Lung (tissue), 12 donors: Measurements from ENCODE around the gene UST. TPM values are rescaled to one million over a fixed set of nuclear protein-coding genes. Genes with fewer than 3 reads are reported as not detected.

Experiments
- ATAC-seq: fragments of 200-7000 bp; cut with Tn5 transposase; one replicate; pipeline ENCODE4 v1.9.1; 2020; ENCODE audit warnings: moderate number of reproducible peaks; ENCODE audit not compliant: insufficient read depth, low FRiP score
- DNase-seq, 3 donors: peaks; one replicate each; pipeline ENCODE4 v3.0.0-alpha.2; 2013 to 2017
- H3K27ac ChIP-seq, 2 donors: one replicate each; pipeline ENCODE4 v1.5.1; 2013; ENCODE audit warnings: mild to moderate bottlenecking in 2 of 2, moderate library complexity in 2 of 2, control low read depth in 1 of 2, inconsistent platforms in 1 of 2, low read depth in 1 of 2, low read length in 1 of 2
- H3K27me3 ChIP-seq, 3 donors: one replicate each; pipeline ENCODE4 v1.5.1; 2013; ENCODE audit warnings: low read length in 2 of 3; ENCODE audit not compliant: control insufficient read depth in 3 of 3, insufficient read depth in 3 of 3
- H3K36me3 ChIP-seq, 4 donors: one replicate each; pipeline ENCODE4 v1.5.1; 2013; ENCODE audit warnings: low read length in 4 of 4, mild to moderate bottlenecking in 1 of 4, moderate library complexity in 1 of 4; ENCODE audit not compliant: control insufficient read depth in 4 of 4, insufficient read depth in 4 of 4
- H3K4me1 ChIP-seq, 5 donors: one replicate each; pipeline ENCODE4 v1.5.1; 2013; ENCODE audit warnings: low read length in 5 of 5, mild to moderate bottlenecking in 2 of 5, moderate library complexity in 1 of 5; ENCODE audit not compliant: control insufficient read depth in 5 of 5, insufficient read depth in 5 of 5
- H3K4me3 ChIP-seq: one replicate; pipeline ENCODE4 v1.5.1; 2013; ENCODE audit warnings: mild to moderate bottlenecking, control low read depth, moderate library complexity
- H3K9ac ChIP-seq, 2 donors: one replicate each; pipeline ENCODE4 v1.5.1; 2013; ENCODE audit warnings: low read length in 2 of 2, control low read depth in 1 of 2; ENCODE audit not compliant: insufficient read depth in 1 of 2
- H3K9me3 ChIP-seq, 4 donors: one replicate each; pipeline ENCODE4 v1.5.1; 2013; ENCODE audit warnings: low read length in 3 of 4, mild to moderate bottlenecking in 1 of 4, moderate library complexity in 1 of 4; ENCODE audit not compliant: control insufficient read depth in 4 of 4, insufficient read depth in 3 of 4
- CTCF ChIP-seq: IDR thresholded peaks from 2 replicates; pipeline ENCODE4 v1.5.1; 2012; ENCODE audit warnings: mild to moderate bottlenecking; ENCODE audit errors: control extremely low read depth, extremely low read depth
- WGBS, 2 donors: extraction: QIAGEN DNeasy Blood & Tissue Kit; methylation state at CpG; one replicate each; pipeline ENCODE4 v1.1.7; 2013; 5-methylcytosine and 5-hydroxymethylcytosine counted together
- polyA plus RNA-seq, 2 donors: library from polyadenylated mRNA; stranded (reverse); fragments of 200-250 nt; gene quantifications; one replicate each; pipeline ENCODE4 v1.2.1, GENCODE V29; 2013
- total RNA-seq, 2 donors: library from RNA; depleted of rRNA in 1 of 2; stranded (reverse); fragments of >200 nt in 1 of 2; gene quantifications; one replicate each; pipeline ENCODE4 v1.2.1, GENCODE V29; 2014 to 2021
- donor health status: control.
- donor health status: control.
- donor health status: Bipolar disorder and iron deficiency.
- donor health status: healthy.
- donor health status: DM: yes; HTN: yes; CAD: no.

UST gene
- total and polyA plus RNA-seq, 4 donors = 4.5 to 24.0 (median 7.1) TPM

GRCh38 chr6:148700047-148700715 is 46.6 kb upstream of the UST start:
- Histone ChIP-seq H3K4me3 (no peak overlapping the region), H3K9me3 (no peaks in the 10 kb centered on the region), H3K27me3 (no peaks in the 10 kb centered on the region), H3K4me1 (peaks cover 0 to 12% (median 0%) of the 10 kb centered on the region in 5 donors), H3K36me3 (no peaks in the 10 kb centered on the region), H3K9ac (no peak overlapping the region), H3K27ac (no peak overlapping the region)
- TF ChIP-seq CTCF = no peak
- DNase-seq = peak in 2 of 3 donors; percentile 20 to 29
- 50 to 53% methylated on average over 2 of the region's 2 CpGs for WGBS, 2 donors
- ATAC-seq = no peak

- no peaks in the 10 kb centered on the region for H3K9me3 ChIP-seq
- no peak for TF ChIP-seq CTCF
- H3K4me3 ChIP-seq = peak overlapping the region; percentile 14
- peak overlapping the region in 1 of 2 donors; percentile 55 for H3K27ac ChIP-seq
- H3K9ac ChIP-seq = peak overlapping the region in 1 of 2 donors; percentile 71
- peak; percentile 29 for ATAC-seq
- DNase-seq = peak; percentile 38 to 65 (median 61)
- H3K4me1 ChIP-seq = peaks cover 0 to 12% (median 0%) of the 10 kb centered on the region in 5 donors
- H3K36me3 ChIP-seq = no peaks in the 10 kb centered on the region
- 12 to 22% methylated on average over 8 of the region's 8 CpGs for WGBS, 2 donors
- no peaks in the 10 kb centered on the region for H3K27me3 ChIP-seq
Measured at GRCh38 chr6:148700741-148701311, 46.0 kb upstream of the UST start.

GRCh38 chr6:148701375-148701774 is 45.5 kb upstream of the UST start:
- no peak overlapping the region for H3K4me3 ChIP-seq
- DNase-seq = no peak
- WGBS, 2 donors = 73 to 89% methylated on average over 3 of the region's 3 CpGs
- no peak overlapping the region for H3K27ac ChIP-seq
- no peaks in the 10 kb centered on the region for H3K27me3 ChIP-seq
- no peaks in the 10 kb centered on the region for H3K9me3 ChIP-seq
- no peak overlapping the region for H3K9ac ChIP-seq
- TF ChIP-seq CTCF = no peak
- peaks cover 0 to 12% (median 0%) of the 10 kb centered on the region in 5 donors for H3K4me1 ChIP-seq
- no peaks in the 10 kb centered on the region for H3K36me3 ChIP-seq
- ATAC-seq = no peak
